Measurements from ENCODE around the gene PWWP2B. TPM values are rescaled to one million over a fixed set of nuclear protein-coding genes. Genes with fewer than 3 reads are reported as not detected.
A peak's percentile ranks its signal among the peaks of the same experiment; 100 is the strongest.

Gene PWWP2B
- total and polyA plus RNA-seq, 2 of the 8 experiments (the other 6 are each of a cell fraction or from before 2014, with no cell fraction given), result 5.3 to 10.8 TPM

DNA sequence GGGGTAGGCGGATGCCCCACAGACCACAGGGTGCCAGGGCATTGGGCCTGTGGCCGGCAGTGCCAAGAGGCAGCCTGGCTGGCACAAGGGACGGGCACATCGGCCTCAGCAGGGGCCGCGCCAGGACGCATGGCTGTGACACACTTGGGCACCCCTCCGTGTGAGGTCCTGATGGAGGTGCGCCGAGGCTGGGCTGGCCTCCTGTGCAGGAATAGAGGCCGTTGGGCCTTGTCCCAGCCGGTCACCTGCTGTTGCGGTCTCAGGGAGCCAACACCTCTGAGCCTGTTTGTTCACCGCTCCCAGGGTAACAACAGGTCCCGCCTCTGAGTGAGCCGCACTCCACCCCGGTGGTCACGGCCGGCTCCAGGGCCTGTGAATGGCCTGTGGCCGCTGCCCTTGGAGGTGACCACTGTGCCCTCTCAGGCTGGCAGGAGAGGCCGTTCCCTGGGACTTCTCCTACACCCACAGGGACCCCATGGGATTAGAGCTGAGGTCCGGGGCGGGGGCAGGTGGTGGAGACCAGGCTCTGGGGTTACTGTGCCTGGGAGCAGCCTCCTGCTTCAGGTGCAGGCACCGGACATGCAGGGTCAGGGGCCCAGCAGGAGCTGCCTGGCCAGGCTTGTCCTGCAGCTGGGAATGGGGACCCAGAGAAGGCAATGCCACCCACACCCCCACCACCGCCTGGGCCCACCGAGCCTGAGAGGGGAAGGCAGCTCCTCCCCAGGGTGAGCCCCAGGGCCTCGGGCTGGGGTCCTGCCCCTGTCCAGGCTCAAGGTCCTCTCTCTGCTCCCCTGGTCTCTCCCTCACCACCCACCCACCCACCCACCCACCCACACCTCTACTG is 12.0 kb downstream of the PWWP2B start:
- H3K79me2 ChIP-seq (ENCODE audit: control insufficient read depth in 1 of 2, insufficient read depth in 2 of 2, low read length in 2 of 2), result no peaks in the 10 kb centered on the region
- peak overlapping the region in 1 of 4 experiments; percentile 45; a peak in 1 of 8 replicates for H3K4me3 ChIP-seq (ENCODE audit: extremely low read depth in 1 of 4, insufficient read depth in 2 of 4, low read depth in 3 of 4, low read length in 4 of 4)
- H2BK12ac ChIP-seq (ENCODE audit: low read depth, low read length), result peak overlapping the region; percentile 100; the same call in 1 of the 2 replicates
- peak overlapping the region; percentile 60 to 61 for H3K4me2 ChIP-seq (ENCODE audit: insufficient read depth in 1 of 2, low read depth in 2 of 2, low read length in 2 of 2)
- peaks cover 6% of the 10 kb centered on the region; the same call in 1 of the 2 replicates for H3K79me1 ChIP-seq (ENCODE audit: low read depth, low read length)
- H3K23ac ChIP-seq (ENCODE audit: insufficient read length), result no peak overlapping the region
- peaks cover 0 to 8% (median 2%) of the 10 kb centered on the region in 4 experiments; a peak in 3 of 8 replicates for H3K36me3 ChIP-seq (ENCODE audit: control insufficient read depth in 2 of 4, insufficient read depth in 4 of 4, low read length in 3 of 4)
- H3K56ac ChIP-seq (replicated peaks; ENCODE audit: insufficient read length, low read depth, low read length), result peak overlapping the region; percentile 62
- H3K4ac ChIP-seq (replicated peaks; ENCODE audit: insufficient read length, low read depth, low read length), result peak overlapping the region; percentile 100
- CTCF ChIA-PET (ENCODE audit: partially characterized antibody), result interaction anchor here (0.9 to 3.2 kb wide), 6 partner anchors 13 to 43 kb away, joined by 3 to 11 read pairs (median 4); no protein-coding TSS in a partner anchor
- no peak overlapping the region for H3K14ac ChIP-seq (ENCODE audit: insufficient read length)
- no peaks in the 10 kb centered on the region for H3K27me3 ChIP-seq (replicated peaks in 1 of 4; ENCODE audit: control insufficient read depth in 3 of 4, extremely low read depth in 1 of 4, insufficient read depth in 3 of 4, low read length in 3 of 4)
- DNase-seq (ENCODE audit: low read depth in 1 of 2, low spot score in 2 of 2), result no peak
- H3K27ac ChIP-seq (ENCODE audit: low read depth, low read length), result peak overlapping the region; percentile 82
- H2BK15ac ChIP-seq (ENCODE audit: low read length), result peak overlapping the region; percentile 66
- H3K4me1 ChIP-seq (replicated peaks in 1 of 4; ENCODE audit: control insufficient read depth in 3 of 4, insufficient read depth in 4 of 4, low read length in 3 of 4), result peaks cover 3 to 51% (median 42%) of the 10 kb centered on the region in 4 experiments
- H2AFZ ChIP-seq (ENCODE audit: low read length), result no peak overlapping the region
- FAIRE-seq, result no peak
- H4K8ac ChIP-seq (ENCODE audit: extremely low read depth, insufficient read depth, low read length), result peak overlapping the region; percentile 94
- H2AK5ac ChIP-seq (ENCODE audit: low read depth, low read length), result peak overlapping the region; percentile 100; the same call in 1 of the 2 replicates
- peak overlapping the region; percentile 99 for H3K18ac ChIP-seq (ENCODE audit: extremely low read depth, low read length)
- H4K20me1 ChIP-seq (replicated peaks in 1 of 2; ENCODE audit: control insufficient read depth in 1 of 2, insufficient read depth in 2 of 2, low read length in 2 of 2), result peaks cover 0 to 3% of the 10 kb centered on the region in 2 experiments
- H3K9me3 ChIP-seq (ENCODE audit: insufficient read depth in 2 of 2, low read depth in 1 of 2, low read length in 1 of 2), result no peaks in the 10 kb centered on the region
- peak overlapping the region in 2 of 4 experiments; percentile 42 to 46; a peak in 4 of 7 replicates for H3K9ac ChIP-seq (replicated peaks in 1 of 4; ENCODE audit: extremely low read depth in 1 of 4, low read depth in 3 of 4, low read length in 3 of 4)
- POLR2A ChIA-PET (ENCODE audit: partially characterized antibody), result interaction anchor here (0.8 to 5.6 kb wide), 6 partner anchors 11 to 38 kb away, joined by 3 to 71 read pairs (median 7); partner anchors contain the start of gene PWWP2B
- peak overlapping the region; percentile 80 for H2BK120ac ChIP-seq (replicated peaks; ENCODE audit: low read depth, low read length)
- H3K23me2 ChIP-seq (ENCODE audit: low read depth, low read length), result no peaks in the 10 kb centered on the region
- H4K91ac ChIP-seq (replicated peaks; ENCODE audit: insufficient read length, low read length), result peak overlapping the region; percentile 100
- peak overlapping the region; percentile 97 for H2BK5ac ChIP-seq (ENCODE audit: low read depth, low read length)
- 83% methylated on average over 23 of the region's 27 CpGs; no CpG with 5 or more reads in 1 of the 2 experiments for WGBS, 2 experiments (ENCODE audit: extremely low coverage in 1 of 2, insufficient coverage in 1 of 2, insufficient read length in 1 of 2, insufficient replicate concordance in 2 of 2, low coverage in 1 of 2, low lambda C conversion rate in 2 of 2, missing lambda C conversion rate in 1 of 2)
- H2BK20ac ChIP-seq (ENCODE audit: low read length), result peak overlapping the region; percentile 100
- peak overlapping the region; percentile 72 for H4K5ac ChIP-seq (ENCODE audit: insufficient read length, low read depth, low read length)
- TF ChIP-seq CHD2 (IDR thresholded peaks at IDR 0.05; ENCODE audit: low read length), result no peak
- TF ChIP-seq TAF1 (IDR thresholded peaks at IDR 0.05; ENCODE audit: low read depth, low read length), result no peak
- TF ChIP-seq BRCA1 (IDR thresholded peaks at IDR 0.05; ENCODE audit: low read depth, low read length), result no peak
- no peak for TF ChIP-seq RNF2 (IDR thresholded peaks at IDR 0.05; ENCODE audit: borderline replicate concordance, low read depth, low read length, missing control alignments, poor library complexity, severe bottlenecking)
- no peak for TF ChIP-seq TBP (IDR thresholded peaks at IDR 0.05; ENCODE audit: low read depth, low read length)
- no peak for TF ChIP-seq PHF8 (conservative IDR thresholded peaks at IDR 0.05; ENCODE audit: low read depth, low read length)
- no peak for TF ChIP-seq TCF12 (IDR thresholded peaks at IDR 0.05; ENCODE audit: low read depth, low read length)
- no peak for TF ChIP-seq TEAD4 (IDR thresholded peaks at IDR 0.05; ENCODE audit: low read depth, low read length)
- no peak for TF ChIP-seq SP1 (IDR thresholded peaks at IDR 0.05; ENCODE audit: low read depth, low read length)
- no peak for TF ChIP-seq CTBP2 (IDR thresholded peaks at IDR 0.05; ENCODE audit: borderline replicate concordance, insufficient read depth, insufficient read length, low read length)
- TF ChIP-seq CBX8 (IDR thresholded peaks at IDR 0.05; ENCODE audit: borderline replicate concordance, low read depth, low read length), result no peak

Data from H1 (cell line).